Measurements from ENCODE around the gene NELFE. TPM values are rescaled to one million over a fixed set of nuclear protein-coding genes. Genes with fewer than 3 reads are reported as not detected.
"Not testable (repeated sequence)": the region's sequence is repeated elsewhere in the genome, so short reads cannot be mapped to it uniquely, and the experiment has no call there.

Gene NELFE
- total RNA-seq, 1 donor from 2014 or later, result 59.2 TPM

GRCh38 chr6:31952140-31952805 is 6.5 kb downstream of the NELFE start:
- no peak for DNase-seq (ENCODE audit: low spot score)

DNA sequence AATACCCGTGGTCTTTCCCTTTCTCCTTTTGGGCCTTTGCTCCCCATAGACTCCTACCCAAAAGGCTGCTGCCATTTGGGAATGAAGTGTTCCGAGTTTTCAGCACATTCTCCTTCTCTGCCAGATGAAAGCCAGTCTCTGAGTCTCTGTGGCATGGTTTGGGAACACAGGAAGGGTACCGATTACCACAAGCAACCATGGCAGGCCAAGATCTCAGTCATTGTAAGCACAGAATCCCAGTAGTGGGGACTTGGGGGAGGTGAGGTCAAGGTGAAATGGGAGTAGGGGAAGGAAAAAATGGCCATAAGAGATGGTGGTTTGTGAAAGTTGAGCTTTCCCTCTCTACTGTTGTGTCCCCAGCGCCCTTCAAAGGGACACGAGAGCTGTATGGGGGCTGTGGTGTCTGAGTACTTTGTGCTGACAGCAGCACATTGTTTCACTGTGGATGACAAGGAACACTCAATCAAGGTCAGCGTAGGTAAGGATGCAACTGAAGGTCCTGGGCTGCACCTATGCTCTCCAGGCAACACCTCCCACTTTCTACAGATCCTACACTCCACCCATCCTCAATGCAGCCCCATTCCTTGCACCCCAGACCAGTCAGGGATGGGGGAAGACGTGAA is 8.7 kb downstream of the NELFE start:
- DNase-seq (ENCODE audit: low spot score), result no peak

GRCh38 chr6:31948753-31949413 is 9.9 kb downstream of the NELFE start:
- DNase-seq (ENCODE audit: low spot score), result no peak

DNA sequence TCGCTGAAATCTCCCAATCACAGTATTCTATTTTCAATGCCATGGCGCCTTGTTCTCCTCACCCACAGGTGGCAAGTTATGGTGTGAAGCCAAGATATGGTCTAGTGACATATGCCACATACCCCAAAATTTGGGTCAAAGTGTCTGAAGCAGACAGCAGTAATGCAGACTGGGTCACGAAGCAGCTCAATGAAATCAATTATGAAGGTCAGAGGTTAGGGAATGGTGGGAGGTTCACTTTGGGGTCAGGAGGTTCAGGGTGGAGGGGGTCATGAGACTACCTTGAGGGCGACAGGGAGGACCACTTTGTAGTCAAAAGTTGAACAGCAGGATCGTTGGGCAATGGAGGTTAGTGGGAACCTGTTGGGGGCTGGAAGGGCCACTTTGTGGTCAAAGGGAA is 10.5 kb downstream of the NELFE start:
- DNase-seq (ENCODE audit: low spot score), result no peak

DNA sequence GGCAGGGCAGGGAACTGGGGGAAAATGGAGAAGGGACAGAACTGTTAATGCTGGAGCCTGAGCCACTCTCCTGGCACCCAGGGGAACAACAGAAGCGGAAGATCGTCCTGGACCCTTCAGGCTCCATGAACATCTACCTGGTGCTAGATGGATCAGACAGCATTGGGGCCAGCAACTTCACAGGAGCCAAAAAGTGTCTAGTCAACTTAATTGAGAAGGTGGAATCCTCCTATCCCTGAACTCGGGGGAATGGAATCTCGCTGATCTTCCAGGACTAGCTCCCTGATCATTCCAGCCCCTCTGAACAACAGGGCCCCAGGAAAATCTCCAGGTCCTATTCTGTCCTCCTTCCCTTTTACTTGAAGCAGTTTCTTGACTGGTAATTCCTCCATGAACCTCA is 10.9 kb downstream of the NELFE start:
- DNase-seq (ENCODE audit: low spot score), result no peak

GRCh38 chr6:31947070-31947675 is 11.6 kb downstream of the NELFE start:
- no peak for DNase-seq (ENCODE audit: low spot score)

- DNase-seq (ENCODE audit: low spot score), result no peak
Measured at GRCh38 chr6:31946370-31946885, 12.3 kb downstream of the NELFE start.

- DNase-seq (ENCODE audit: low spot score), result no peak
Measured at GRCh38 chr6:31945507-31946369, 13.0 kb downstream of the NELFE start, which contains the start of gene CFB. CFB (plus strand) TSS chr6:31946095; CDS start chr6:31946222, 127 bp downstream.

- no peak for DNase-seq (ENCODE audit: low spot score)
Measured at GRCh38 chr6:31945154-31945506, 13.6 kb downstream of the NELFE start.

- no peak for DNase-seq (ENCODE audit: low spot score)
Measured at GRCh38 chr6:31943742-31944141, 15.0 kb downstream of the NELFE start.

GRCh38 chr6:31940256-31940664 is 18.5 kb downstream of the NELFE start:
- DNase-seq (ENCODE audit: low spot score), result no peak

GRCh38 chr6:31935823-31936222 is 22.9 kb downstream of the NELFE start:
- DNase-seq (ENCODE audit: low spot score), result no peak

- DNase-seq (ENCODE audit: low spot score), result no peak
Measured at GRCh38 chr6:31935021-31935420, 23.8 kb downstream of the NELFE start.

- no peak for DNase-seq (ENCODE audit: low spot score)
Measured at GRCh38 chr6:31933537-31933936, 25.2 kb downstream of the NELFE start.

DNA sequence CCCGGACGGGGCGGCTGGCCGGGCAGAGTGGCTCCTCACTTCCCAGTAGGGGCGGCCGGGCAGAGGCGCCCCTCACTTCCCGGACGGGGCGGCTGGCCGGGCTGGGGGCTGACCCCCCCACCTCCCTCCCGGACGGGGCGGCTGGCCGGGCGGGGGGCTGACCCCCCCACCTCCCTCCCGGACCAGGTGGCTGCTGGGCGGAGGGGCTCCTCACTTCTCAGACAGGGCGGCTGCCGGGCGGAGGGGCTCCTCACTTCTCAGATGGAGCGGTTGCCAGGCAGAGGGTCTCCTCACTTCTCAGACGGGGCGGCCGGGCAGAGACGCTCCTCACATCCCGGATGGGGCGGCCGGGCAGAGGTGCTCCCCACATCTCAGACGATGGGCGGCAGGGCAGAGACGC is 26.6 kb downstream of the NELFE start:
- not testable (repeated sequence) for DNase-seq (ENCODE audit: low spot score)

DNA sequence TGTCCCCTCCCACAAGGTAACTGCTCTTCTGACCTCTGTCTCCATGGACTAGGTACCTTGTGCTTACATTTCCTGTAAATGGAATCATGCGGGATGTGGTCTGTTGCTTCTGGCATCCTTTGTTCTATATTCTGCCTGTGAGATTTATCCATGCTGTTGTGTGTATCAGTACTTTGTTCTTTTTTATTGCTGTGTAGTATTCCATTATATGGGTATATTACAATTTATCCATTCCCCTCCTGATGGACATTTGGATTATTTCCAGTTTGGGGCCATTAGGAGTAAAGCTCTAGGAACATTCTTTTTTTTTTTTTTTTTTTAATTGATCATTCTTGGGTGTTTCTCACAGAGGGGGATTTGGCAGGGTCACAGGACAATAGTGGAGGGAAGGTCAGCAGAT is 27.8 kb downstream of the NELFE start:
- DNase-seq (ENCODE audit: low spot score), result no peak

GRCh38 chr6:31928672-31928939 is 30.2 kb downstream of the NELFE start:
- DNase-seq (ENCODE audit: low spot score), result no peak

- no peak for DNase-seq (ENCODE audit: low spot score)
Measured at GRCh38 chr6:31927863-31928671, 30.7 kb downstream of the NELFE start.

GRCh38 chr6:31927242-31927862 is 31.4 kb downstream of the NELFE start, which contains the start of gene C2:
C2 (plus strand) TSS chr6:31927717; CDS start chr6:31927753, 36 bp downstream.
- DNase-seq (ENCODE audit: low spot score), result no peak

- DNase-seq (ENCODE audit: low spot score), result no peak
Measured at GRCh38 chr6:31922942-31923341, 35.8 kb downstream of the NELFE start.
